Stimulated activated CD8-positive, alpha-beta memory T cell treated with anti-CD3 and anti-CD28 coated beads, Interleukin-2, amount 100 ng/mL, for 48 hours (primary cell): Measurements from ENCODE around the gene ITIH2.
"Not testable (repeated sequence)": the region's sequence is repeated elsewhere in the genome, so short reads cannot be mapped to it uniquely, and the experiment has no call there.

Experiments
- DNase-seq, 2 donors: peaks; one replicate each; pipeline ENCODE4 v3.0.0-alpha.2; 2020; ENCODE audit warnings: low read depth in 2 of 2

ITIH2 gene

DNA sequence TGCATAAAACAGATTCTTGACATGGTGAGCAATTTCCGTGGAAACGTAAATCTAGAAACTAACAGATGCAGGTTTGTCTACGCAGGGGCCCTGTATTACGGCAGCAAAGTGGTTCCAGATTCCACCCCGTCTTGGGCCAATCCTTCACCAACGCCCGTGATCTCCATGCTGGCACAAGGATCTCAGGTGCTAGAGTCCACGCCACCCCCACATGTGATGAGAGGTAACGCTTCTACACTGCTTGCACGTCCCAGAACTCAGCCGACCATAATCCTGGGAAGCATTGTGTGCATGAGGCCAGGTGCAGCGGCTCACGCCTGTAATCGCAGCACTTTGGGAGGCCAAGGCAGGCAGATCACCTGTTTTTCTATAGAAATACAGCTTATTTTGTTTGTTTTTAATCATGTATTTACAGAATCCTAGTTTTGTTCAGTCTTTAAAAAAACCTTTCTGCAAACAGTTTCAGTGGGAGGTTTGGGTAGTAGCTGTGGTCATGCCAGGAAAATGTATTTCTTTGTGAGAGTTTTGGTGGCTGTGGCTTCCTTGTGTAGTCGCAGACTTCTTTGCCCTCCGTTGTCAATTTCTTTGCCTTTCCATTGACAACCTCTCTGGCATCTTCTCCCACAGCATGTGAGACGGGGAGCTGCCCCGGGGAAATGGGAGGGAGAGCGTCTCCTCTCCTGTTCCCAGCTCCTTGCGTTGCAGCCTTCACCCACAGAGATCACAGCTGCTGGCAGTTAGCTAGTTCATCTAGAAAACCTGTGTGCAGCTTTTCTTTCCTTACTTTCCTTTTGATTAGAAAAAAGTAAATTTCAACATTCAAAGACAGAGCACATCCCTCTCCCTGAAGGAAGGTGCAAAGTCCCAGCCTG, 35.7 kb downstream of the ITIH2 start:
- DNase-seq, result no peak

- DNase-seq, result no peak
These were observed 41.2 kb downstream of the ITIH2 start for GRCh38 chr10:7744307-7744706.

- not testable (repeated sequence) for DNase-seq
These were observed 45.5 kb downstream of the ITIH2 start for GRCh38 chr10:7748637-7749036.

DNA sequence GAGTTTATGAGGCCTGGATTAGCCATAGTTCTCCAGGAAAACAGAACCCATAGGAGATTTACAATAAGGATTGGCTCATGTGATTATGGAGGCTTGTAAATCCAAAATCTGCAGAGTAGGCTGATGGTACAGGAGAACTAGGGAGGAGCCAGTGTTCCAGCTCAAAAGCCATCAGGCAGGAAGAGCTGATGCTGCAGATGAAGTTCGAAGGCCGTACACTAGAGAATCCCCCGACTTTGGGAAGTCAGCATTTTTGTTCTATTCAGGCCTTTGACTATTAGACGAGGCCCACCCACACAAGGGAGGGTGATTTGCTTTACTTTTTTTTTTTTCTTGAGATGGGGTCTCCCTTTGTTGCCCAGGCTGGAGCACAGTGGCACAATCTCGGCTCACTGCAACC, 47.1 kb downstream of the ITIH2 start:
- no peak for DNase-seq

- no peak for DNase-seq
These were observed 49.1 kb downstream of the ITIH2 start for GRCh38 chr10:7752251-7752650.

DNA sequence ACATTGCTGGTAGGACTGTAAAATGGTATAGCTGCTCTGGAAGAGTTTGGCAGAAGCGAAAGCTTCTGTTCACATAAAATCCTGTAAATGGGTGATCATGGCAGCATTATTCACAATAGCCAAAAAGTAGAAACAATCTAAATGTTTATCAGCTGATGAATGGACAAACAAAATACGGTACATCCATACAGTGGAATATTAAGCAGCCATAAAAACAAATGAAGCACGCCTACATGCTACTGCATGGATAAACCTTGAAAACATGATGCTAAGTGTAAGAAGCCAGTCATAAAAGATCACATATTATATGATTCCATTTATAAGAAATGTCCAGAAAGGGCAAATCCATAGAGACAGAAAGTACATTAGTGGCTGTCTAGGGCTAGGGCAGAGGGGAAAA, 52.0 kb downstream of the ITIH2 start:
- DNase-seq, result no peak

- DNase-seq, result peak in 1 of 2 donors; percentile 2
These were observed 53.4 kb downstream of the ITIH2 start for GRCh38 chr10:7756360-7756992.

DNA sequence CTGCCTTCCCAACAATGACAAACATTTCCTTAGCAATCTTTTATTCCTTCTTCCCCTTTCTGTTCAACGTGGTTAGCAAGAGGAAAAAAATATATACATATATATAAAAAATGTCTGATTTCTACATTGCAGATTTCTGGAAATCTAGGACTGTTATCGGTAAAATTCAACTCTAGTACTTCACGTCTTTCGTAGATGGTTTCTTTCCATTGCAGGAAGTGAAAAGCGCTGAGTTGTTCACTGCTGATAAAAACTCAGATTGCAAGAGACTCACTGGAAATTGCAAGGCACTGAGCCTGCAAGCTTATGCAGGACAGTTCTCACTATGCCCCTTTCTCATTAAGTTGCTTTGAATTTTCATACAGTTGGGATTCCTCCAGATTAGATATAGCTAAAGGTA, 60.8 kb downstream of the ITIH2 start:
- DNase-seq, result no peak

DNA sequence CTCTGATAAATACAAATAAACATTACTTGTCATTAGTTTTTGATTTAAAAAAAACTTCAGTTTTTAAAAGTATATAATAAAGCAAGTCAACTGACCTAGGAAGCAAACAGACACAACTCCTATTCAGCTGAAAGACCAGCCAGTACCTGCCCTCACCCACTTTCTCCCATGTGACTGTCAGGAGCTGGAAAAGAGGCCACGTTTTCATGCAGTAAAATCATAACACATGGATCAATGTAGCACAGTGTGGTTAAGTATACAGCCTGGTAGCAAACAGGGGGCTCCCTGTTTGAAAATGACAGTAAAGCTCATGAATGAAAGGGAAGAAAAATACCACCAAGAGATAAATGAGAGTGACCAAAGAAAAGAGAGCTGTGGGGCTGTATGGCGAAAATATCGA, 63.1 kb downstream of the ITIH2 start:
- DNase-seq, result no peak

GRCh38 chr10:7767209-7767608, 64.1 kb downstream of the ITIH2 start:
- DNase-seq, result no peak

- no peak for DNase-seq
These were observed 65.3 kb downstream of the ITIH2 start for GRCh38 chr10:7768417-7768816.

DNA sequence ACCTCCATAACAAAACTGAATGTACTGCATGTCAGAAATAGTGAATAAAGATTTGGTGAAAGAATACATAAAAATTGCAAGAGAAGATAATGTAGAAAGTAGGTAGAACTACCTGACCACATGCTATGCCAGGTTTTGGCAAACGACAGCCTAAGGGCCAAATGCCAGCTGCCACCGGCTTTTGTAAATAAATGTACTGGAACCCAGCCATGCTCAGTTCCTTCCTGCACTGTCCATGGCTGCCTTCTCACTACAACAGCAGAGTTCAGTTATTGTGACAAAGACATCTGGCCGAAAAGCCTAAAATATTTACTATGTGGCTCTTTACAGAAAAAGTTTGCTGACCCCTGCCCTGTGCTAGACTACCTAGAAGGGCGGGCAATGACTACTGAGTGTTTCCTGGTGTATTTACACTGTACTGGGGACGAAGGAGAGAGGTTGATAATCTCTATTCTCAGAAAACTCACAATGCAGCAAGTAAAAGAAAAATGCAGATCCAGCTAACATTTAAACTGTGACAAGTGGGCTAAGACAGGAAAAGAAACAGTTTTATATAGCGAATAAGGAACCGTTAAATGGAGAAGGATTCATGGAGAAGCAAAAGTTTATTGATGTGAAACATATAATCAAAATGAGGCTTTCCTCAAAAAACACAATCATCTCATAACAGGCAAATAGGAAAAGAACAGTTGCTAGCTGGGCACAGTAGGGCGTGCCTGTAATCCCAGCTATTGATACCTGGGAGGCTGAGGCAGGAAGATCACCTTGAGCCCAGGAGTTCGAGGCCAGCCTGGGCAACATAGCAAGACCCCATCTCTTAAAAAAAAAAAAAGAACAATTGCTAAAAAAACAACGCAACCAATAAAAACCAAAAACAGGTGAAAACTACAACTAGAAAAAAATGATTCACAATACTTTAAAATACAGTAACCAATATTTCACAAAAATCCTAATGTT, 71.0 kb downstream of the ITIH2 start:
- DNase-seq, result no peak

DNA sequence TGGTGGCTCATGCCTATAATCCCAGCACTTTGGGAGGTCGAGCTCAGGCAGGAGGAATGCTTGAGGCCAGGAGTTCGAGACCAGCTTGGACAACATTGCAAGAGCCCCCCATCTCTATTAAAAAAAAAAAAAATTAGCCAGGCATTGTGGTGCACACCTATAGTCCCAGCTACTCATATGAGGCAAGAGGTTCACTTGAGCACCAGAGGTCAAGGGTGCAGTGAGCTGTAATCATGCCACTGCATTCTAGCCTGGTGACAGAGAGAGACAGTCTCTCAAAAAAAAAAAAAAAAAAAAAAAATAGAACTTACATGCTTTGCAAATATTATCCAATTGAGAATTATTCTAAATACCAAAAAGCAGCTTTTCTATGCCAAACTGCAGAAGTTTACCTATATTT, 73.7 kb downstream of the ITIH2 start:
- DNase-seq, result no peak

GRCh38 chr10:7782194-7782593, 79.1 kb downstream of the ITIH2 start:
- not testable (repeated sequence) for DNase-seq

GRCh38 chr10:7786430-7786829, 83.3 kb downstream of the ITIH2 start:
- no peak for DNase-seq

- no peak for DNase-seq
These were observed 84.2 kb downstream of the ITIH2 start for GRCh38 chr10:7787150-7787856.

- peak; percentile 95 to 96 for DNase-seq
These were observed 84.9 kb downstream of the ITIH2 start, which contains the start of the genes ATP5F1C and KIN for GRCh38 chr10:7787857-7788638. TSS of gene ATP5F1C (plus strand) at chr10:7788177. CDS start at chr10:7788208, 31 bp downstream. TSS of gene KIN (minus strand) at chr10:7787993. CDS start at chr10:7787933, 60 bp downstream.

DNA sequence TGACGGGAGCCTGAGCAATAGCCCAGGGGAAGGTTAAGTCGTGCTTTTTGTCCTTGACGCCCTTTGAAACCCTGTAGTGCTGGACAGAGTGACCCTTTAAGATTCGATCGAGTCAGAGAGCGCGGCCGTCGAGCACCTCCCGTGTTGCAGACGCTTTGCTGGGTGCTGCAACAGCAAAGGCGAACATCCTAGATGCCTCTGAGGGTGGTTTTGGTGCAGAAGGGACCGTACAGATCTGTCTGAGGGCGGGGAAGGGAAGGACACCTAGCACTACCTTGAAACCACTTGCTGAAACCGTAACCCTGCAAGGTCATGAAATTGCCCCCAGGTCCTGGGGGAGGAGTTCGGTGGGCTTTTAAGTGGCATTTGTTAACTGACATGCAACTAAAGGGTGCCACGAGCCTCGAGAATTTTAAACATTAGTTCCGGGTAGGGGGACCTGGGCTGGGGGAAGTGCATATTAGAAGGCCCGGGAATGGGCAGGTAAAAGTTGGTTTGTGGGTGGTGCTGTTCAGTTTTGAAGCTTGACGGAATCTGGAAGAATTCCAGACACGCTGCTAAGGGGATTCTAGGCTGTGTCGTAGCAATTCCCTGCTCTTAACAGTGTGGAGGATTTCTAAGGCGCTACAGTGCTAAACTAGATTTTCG, 85.6 kb downstream of the ITIH2 start:
- DNase-seq, result no peak

- no peak for DNase-seq
These were observed 86.3 kb downstream of the ITIH2 start for GRCh38 chr10:7789390-7789789.

DNA sequence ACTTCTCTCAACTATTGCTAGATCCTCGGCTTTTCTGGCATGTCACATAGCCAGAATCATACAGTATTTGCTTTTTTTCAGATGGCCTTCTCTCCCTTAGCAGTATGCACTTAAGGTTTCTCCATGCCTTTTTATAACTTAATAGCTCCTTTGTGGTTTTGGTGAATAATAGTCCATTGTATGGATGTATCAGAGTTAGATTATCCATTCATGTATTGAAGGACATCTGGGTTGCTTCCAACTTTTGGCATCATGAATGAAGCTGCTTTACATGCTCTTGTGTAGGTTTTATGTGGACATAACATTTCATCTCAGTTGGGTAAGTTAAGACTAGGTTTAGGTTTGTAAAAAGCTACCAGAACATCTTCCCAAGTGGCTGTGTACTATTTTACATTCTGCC, 89.4 kb downstream of the ITIH2 start:
- no peak for DNase-seq
